Upper lobe of right lung (tissue), 1 donor: ENCODE data around the gene HSPG2. TPM values are rescaled to one million over a fixed set of nuclear protein-coding genes. Genes with fewer than 3 reads are reported as not detected.

ENCODE experiments used
- ATAC-seq: fragments of 200-7000 bp; cut with Tn5 transposase; one replicate; pipeline ENCODE4 v1.9.1; 2020; ENCODE audit warnings: mild to moderate bottlenecking, moderate library complexity
- DNase-seq: peaks from one replicate; pipeline ENCODE4 v3.0.0-alpha.2; 2020
- H3K27ac ChIP-seq: fragments of 200-600 bp; one replicate; pipeline ENCODE4 v1.8.0; 2022
- H3K27me3 ChIP-seq: fragments of 200-600 bp; one replicate; pipeline ENCODE4 v1.8.0; 2022; ENCODE audit warnings: mild to moderate bottlenecking
- H3K36me3 ChIP-seq: fragments of 200-600 bp; one replicate; pipeline ENCODE4 v1.8.0; 2022
- H3K4me1 ChIP-seq: fragments of 200-600 bp; one replicate; pipeline ENCODE4 v1.8.0; 2022
- H3K4me3 ChIP-seq: fragments of 200-600 bp; one replicate; pipeline ENCODE4 v1.8.0; 2022; ENCODE audit warnings: mild to moderate bottlenecking
- H3K9me3 ChIP-seq: fragments of 200-600 bp; one replicate; pipeline ENCODE4 v1.8.0; 2022
- CTCF ChIP-seq: fragments of 200-600 bp; IDR thresholded peaks from one replicate; pipeline ENCODE4 v1.8.0; 2022; ENCODE audit warnings: antibody characterized with exemption
- intact Hi-C: fragments of 100-400 bp; cut with DNase I; formaldehyde crosslinking; loops from one replicate; pipeline ENCODE4 v1.11.0; 2022
- total RNA-seq: library from RNA; stranded (reverse); fragmentation: NEBNext Ultra II Directional; extraction: Animal tissue kit (Norgen Biotek cat#: 25700); gene quantifications from one replicate; pipeline ENCODE4 v1.2.1, GENCODE V29; 2021
- donor health status: DM: no; HTN: yes; CAD: no; lungs with severe emphysema.

The HSPG2 gene
- total RNA-seq, 1 donor from 2014 or later = 393 TPM

DNA sequence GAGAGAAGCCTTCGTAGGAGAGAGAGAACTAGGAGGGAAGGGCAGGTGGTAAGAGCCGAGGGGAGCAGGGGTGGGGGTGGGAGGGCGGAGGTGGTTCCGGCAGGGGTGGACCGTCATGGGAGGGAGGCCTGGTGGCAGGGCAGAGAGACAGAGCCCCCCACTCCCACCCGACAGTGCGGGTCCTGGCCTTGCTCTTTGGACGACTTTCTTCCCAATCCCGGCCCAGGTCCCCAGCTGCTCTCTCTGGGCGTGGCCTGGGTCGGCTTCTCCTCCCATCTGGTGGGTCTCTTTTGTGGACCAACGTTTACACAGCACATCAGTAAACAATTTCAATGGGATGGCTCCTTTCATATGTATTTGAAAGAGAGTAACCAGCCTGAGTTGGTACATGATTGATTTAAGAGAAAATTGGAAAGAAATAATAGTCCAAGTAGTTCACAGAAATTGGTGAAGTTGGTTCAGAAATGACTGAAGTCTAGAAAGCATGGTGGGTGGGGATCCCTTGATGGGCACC, 68.1 kb downstream of the HSPG2 start:
- Histone ChIP-seq H3K4me1 (no peaks in the 10 kb centered on the region), H3K27ac (no peak overlapping the region), H3K9me3 (no peaks in the 10 kb centered on the region), H3K36me3 (peaks cover 64% of the 10 kb centered on the region), H3K27me3 (no peaks in the 10 kb centered on the region), H3K4me3 (no peak overlapping the region)
- intact Hi-C loops = no loop called here
- TF ChIP-seq CTCF = no peak
- no peak for DNase-seq
- no peak for ATAC-seq

GRCh38 chr1:21868482-21868881, 68.6 kb downstream of the HSPG2 start:
- Histone ChIP-seq H3K4me1 (no peaks in the 10 kb centered on the region), H3K27ac (no peak overlapping the region), H3K4me3 (no peak overlapping the region), H3K9me3 (no peaks in the 10 kb centered on the region), H3K27me3 (no peaks in the 10 kb centered on the region), H3K36me3 (peaks cover 58% of the 10 kb centered on the region)
- no peak for TF ChIP-seq CTCF
- DNase-seq = no peak
- no peak for ATAC-seq
- intact Hi-C loops = no loop called here

DNA sequence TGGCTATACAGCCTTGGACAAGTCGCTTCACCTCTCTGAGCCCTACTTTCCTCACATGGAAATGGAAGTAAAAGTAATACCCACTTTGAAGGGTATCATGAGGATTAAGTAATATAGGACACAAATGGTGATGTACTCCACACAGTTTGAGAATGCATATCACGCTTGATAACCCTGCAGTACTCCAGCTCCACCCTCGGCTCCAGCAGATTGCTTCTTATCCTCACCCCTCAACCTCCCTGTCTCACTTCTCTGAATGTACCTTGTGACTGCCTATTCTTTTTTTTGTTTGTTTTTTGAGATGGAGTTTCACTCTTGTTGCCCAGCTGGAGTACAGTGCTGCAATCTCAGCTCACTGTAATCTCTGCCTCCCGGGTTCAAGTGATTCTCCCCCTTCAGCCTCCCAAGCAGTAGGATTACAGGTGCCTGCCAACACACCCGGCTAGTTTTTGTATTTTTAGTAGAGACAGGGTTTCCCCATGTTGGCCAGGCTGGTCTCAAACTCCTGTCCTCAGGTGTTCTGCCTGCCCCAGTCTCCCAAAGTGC, 69.6 kb downstream of the HSPG2 start:
- H3K9me3 ChIP-seq = no peaks in the 10 kb centered on the region
- ATAC-seq (no peak), DNase-seq (no peak)
- intact Hi-C loops = no loop called here
- no peaks in the 10 kb centered on the region for H3K27me3 ChIP-seq
- H3K27ac ChIP-seq = no peak overlapping the region
- H3K4me1 ChIP-seq = no peaks in the 10 kb centered on the region
- H3K4me3 ChIP-seq = no peak overlapping the region
- H3K36me3 ChIP-seq = peaks cover 49% of the 10 kb centered on the region
- no peak for TF ChIP-seq CTCF

DNA sequence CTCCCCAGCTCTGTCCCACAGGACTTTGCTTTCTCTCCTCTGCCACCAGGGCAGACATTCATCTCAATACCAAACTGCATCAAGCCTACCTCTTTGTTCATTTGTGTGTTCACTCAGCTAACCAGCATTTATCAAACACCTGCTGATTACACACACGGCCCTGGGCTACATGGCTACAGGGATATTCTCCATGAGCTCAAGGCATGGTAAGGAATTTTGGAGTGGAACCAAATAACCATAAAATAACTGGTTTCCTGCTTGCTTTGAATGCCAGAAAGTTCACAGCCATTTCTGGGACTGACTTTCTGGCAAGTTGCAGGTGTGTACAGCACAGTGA, 70.4 kb downstream of the HSPG2 start:
- Histone ChIP-seq H3K4me1 (no peaks in the 10 kb centered on the region), H3K27me3 (no peaks in the 10 kb centered on the region), H3K9me3 (no peaks in the 10 kb centered on the region), H3K36me3 (peaks cover 49% of the 10 kb centered on the region), H3K27ac (no peak overlapping the region), H3K4me3 (no peak overlapping the region)
- intact Hi-C loops = no loop called here
- no peak for DNase-seq
- no peak for TF ChIP-seq CTCF
- ATAC-seq = no peak

DNA sequence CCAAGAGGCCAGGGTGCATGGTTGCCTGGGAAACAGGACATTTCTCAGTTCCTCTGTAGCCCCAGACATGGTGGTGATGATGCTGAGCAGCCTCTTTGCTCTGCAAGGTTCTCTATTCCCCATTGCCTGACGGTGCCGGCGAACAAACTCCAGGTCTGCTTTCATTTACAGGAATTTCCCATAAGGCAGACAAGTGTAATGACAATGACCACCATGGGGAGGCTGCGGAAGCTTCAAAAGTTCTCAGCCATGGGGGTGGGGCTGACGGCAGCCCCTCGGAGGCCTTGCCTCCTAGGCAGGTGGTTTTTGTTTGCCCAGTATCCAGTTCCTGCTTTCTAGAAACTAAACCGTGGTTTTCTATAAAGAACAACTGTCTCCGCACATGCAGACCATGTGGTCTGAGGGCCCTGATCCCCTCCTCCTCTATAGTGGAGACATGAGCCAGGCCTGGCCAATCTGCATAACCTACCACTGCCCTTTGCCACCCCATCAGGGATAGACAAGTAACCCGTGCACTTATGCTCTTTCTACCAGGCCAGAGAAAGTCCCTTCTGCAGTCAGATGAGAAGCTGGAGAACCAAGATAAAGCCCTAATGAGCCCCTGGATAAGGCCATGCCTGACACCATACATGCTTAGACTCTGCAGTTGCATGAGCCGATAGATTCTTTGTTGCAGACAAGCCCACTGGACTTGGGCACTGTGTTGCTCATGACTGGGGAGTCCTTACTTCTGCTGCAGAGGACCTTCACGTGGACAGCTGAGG, 71.0 kb downstream of the HSPG2 start:
- DNase-seq = no peak
- TF ChIP-seq CTCF = no peak
- H3K27ac ChIP-seq = no peak overlapping the region
- no peak for ATAC-seq
- intact Hi-C loops = no loop called here
- H3K9me3 ChIP-seq = no peaks in the 10 kb centered on the region
- peaks cover 52% of the 10 kb centered on the region for H3K36me3 ChIP-seq
- no peak overlapping the region for H3K4me3 ChIP-seq
- no peaks in the 10 kb centered on the region for H3K27me3 ChIP-seq
- no peaks in the 10 kb centered on the region for H3K4me1 ChIP-seq
